Activated CD4-positive, alpha-beta memory T cell treated with anti-CD3 and anti-CD28 coated beads, Interleukin-2, amount 10 ng/mL, durations not matched to agents 7 days and 5 days (primary cell): ENCODE measurements around the gene ZFP36L2. TPM values are rescaled to one million over a fixed set of nuclear protein-coding genes. Genes with fewer than 3 reads are reported as not detected.

Source experiments
- CTCF ChIA-PET: fragments of 350-600 bp; sonication (Branson Sonifier 250); formaldehyde crosslinking; loops from one replicate; lab custom pipeline; 2021; ENCODE audit warnings: antibody characterized with exemption, inconsistent platforms; lab: Charles Lee
- POLR2A ChIA-PET: fragments of 350-600 bp; sonication (Branson Sonifier 250); formaldehyde crosslinking; loops from one replicate; lab custom pipeline; 2021; ENCODE audit warnings: antibody characterized with exemption; lab: Charles Lee
- DNase-seq: peaks from one replicate; pipeline ENCODE4 v3.0.0-alpha.2; 2020
- H3K27ac Mint-ChIP-seq: one replicate; pipeline ENCODE4 v1.8.0; 2021; ENCODE audit warnings: mild to moderate bottlenecking, mixed read lengths
- H3K27me3 Mint-ChIP-seq: one replicate; pipeline ENCODE4 v1.8.0; 2021; ENCODE audit warnings: mixed read lengths
- H3K36me3 Mint-ChIP-seq: one replicate; pipeline ENCODE4 v1.8.0; 2021; ENCODE audit warnings: low read depth, mixed read lengths
- H3K4me1 Mint-ChIP-seq: one replicate; pipeline ENCODE4 v1.8.0; 2021; ENCODE audit warnings: mixed read lengths
- H3K4me3 Mint-ChIP-seq: one replicate; pipeline ENCODE4 v1.8.0; 2021; ENCODE audit warnings: mild to moderate bottlenecking, mixed read lengths
- H3K9me3 Mint-ChIP-seq: one replicate; pipeline ENCODE4 v1.8.0; 2021; ENCODE audit warnings: mixed read lengths
- total RNA-seq, 2 experiments: library from RNA; stranded (reverse); gene quantifications; one replicate each; pipeline ENCODE4 v1.2.3, GENCODE V29; 2021

The ZFP36L2 gene
- total RNA-seq, 2 experiments from 2014 or later = 276 to 278 TPM

- H3K4me1 Mint-ChIP-seq = peaks cover 28% of the 10 kb centered on the region
- peaks cover 47% of the 10 kb centered on the region for H3K36me3 Mint-ChIP-seq
- ChIA-PET CTCF (interaction anchor here (0.8 to 16.0 kb wide), 16 partner anchors 8 to 369 kb away, joined by 3 to 316 read pairs (median 10); partner anchors contain the start of gene THADA), POLR2A (interaction anchor here (0.6 to 16.5 kb wide), 24 partner anchors 8 to 417 kb away, joined by 3 to 1053 read pairs (median 5); partner anchors contain the start of gene THADA)
- DNase-seq = peak; percentile 73
- H3K4me3 Mint-ChIP-seq = peak overlapping the region; percentile 99
- H3K27ac Mint-ChIP-seq = peak overlapping the region; percentile 86
- no peaks in the 10 kb centered on the region for H3K27me3 Mint-ChIP-seq
- no peaks in the 10 kb centered on the region for H3K9me3 Mint-ChIP-seq
Measured at GRCh38 chr2:43226955-43227829, 786 bp upstream of the ZFP36L2 start.

GRCh38 chr2:43225788-43226557 is 433 bp downstream of the ZFP36L2 start:
- CTCF ChIA-PET = interaction anchor here (0.8 to 16.0 kb wide), 14 partner anchors 33 to 370 kb away, joined by 3 to 316 read pairs (median 16); partner anchors contain the start of gene THADA
- Mint-ChIP-seq H3K9me3 (no peaks in the 10 kb centered on the region), H3K4me1 (peaks cover 39% of the 10 kb centered on the region), H3K27me3 (no peaks in the 10 kb centered on the region), H3K36me3 (peaks cover 59% of the 10 kb centered on the region), H3K4me3 (peak overlapping the region; percentile 99), H3K27ac (peak overlapping the region; percentile 99)
- POLR2A ChIA-PET = interaction anchor here (0.8 to 16.5 kb wide), 21 partner anchors 6 to 415 kb away, joined by 3 to 1053 read pairs (median 6); partner anchors contain the start of gene THADA
- peak; percentile 74 for DNase-seq

GRCh38 chr2:43225093-43225787 is 1.2 kb downstream of the ZFP36L2 start:
- POLR2A ChIA-PET = interaction anchor here (0.8 to 16.5 kb wide), 8 partner anchors 9 to 415 kb away, joined by 3 to 1053 read pairs (median 4); no protein-coding TSS in a partner anchor
- Mint-ChIP-seq H3K4me3 (peak overlapping the region; percentile 99), H3K4me1 (peaks cover 46% of the 10 kb centered on the region), H3K27ac (peak overlapping the region; percentile 99), H3K9me3 (no peaks in the 10 kb centered on the region), H3K27me3 (no peaks in the 10 kb centered on the region), H3K36me3 (peaks cover 62% of the 10 kb centered on the region)
- CTCF ChIA-PET = interaction anchor here (1.1 to 16.0 kb wide), 10 partner anchors 22 to 316 kb away, joined by 3 to 230 read pairs (median 7); no protein-coding TSS in a partner anchor
- DNase-seq = peak; percentile 76

DNA sequence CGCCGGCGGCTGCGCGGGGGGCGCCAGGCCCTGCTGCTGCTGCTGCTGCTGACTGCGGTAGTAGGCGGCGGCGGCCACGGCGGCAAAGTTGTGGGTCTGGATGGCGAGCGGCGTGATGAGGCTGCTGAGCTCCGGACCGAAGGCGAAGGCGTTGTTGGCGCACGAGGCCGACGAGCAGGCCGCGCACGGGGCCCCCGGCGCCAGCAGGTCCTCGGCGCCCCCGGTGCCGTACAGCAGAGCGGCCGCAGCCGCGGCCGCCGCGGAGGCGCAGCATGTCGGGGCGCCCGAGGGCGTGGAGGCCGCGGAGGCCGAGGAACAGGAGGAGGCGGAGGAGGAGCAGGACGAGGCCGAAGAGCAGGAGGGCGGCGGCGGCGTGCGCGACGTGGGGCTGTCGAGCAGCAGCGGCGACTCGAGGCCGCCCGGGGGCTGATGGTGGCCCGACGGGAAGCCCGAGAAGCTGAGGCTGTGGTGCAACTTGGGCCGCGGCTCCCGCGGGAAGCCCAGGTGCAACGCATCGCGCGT is 1.8 kb downstream of the ZFP36L2 start:
- DNase-seq = peak; percentile 52
- Mint-ChIP-seq H3K36me3 (peaks cover 63% of the 10 kb centered on the region), H3K4me1 (peaks cover 48% of the 10 kb centered on the region), H3K27me3 (no peaks in the 10 kb centered on the region), H3K4me3 (peak overlapping the region; percentile 99), H3K27ac (peak overlapping the region; percentile 99), H3K9me3 (no peaks in the 10 kb centered on the region)
- ChIA-PET CTCF (interaction anchor here (1.1 to 16.0 kb wide), 11 partner anchors 22 to 317 kb away, joined by 3 to 230 read pairs (median 7); no protein-coding TSS in a partner anchor), POLR2A (interaction anchor here (0.8 to 16.5 kb wide), 9 partner anchors 9 to 414 kb away, joined by 3 to 1053 read pairs (median 4); no protein-coding TSS in a partner anchor)

GRCh38 chr2:43224131-43224570 is 2.3 kb downstream of the ZFP36L2 start:
- POLR2A ChIA-PET = interaction anchor here (1.0 to 16.5 kb wide), 8 partner anchors 29 to 414 kb away, joined by 3 to 1053 read pairs (median 3); no protein-coding TSS in a partner anchor
- H3K27ac Mint-ChIP-seq = peak overlapping the region; percentile 99
- peaks cover 47% of the 10 kb centered on the region for H3K4me1 Mint-ChIP-seq
- H3K4me3 Mint-ChIP-seq = peak overlapping the region; percentile 99
- DNase-seq = peak; percentile 81
- no peaks in the 10 kb centered on the region for H3K27me3 Mint-ChIP-seq
- CTCF ChIA-PET = interaction anchor here (1.0 to 16.0 kb wide), 11 partner anchors 21 to 317 kb away, joined by 3 to 230 read pairs (median 7); no protein-coding TSS in a partner anchor
- no peaks in the 10 kb centered on the region for H3K9me3 Mint-ChIP-seq
- peaks cover 60% of the 10 kb centered on the region for H3K36me3 Mint-ChIP-seq

DNA sequence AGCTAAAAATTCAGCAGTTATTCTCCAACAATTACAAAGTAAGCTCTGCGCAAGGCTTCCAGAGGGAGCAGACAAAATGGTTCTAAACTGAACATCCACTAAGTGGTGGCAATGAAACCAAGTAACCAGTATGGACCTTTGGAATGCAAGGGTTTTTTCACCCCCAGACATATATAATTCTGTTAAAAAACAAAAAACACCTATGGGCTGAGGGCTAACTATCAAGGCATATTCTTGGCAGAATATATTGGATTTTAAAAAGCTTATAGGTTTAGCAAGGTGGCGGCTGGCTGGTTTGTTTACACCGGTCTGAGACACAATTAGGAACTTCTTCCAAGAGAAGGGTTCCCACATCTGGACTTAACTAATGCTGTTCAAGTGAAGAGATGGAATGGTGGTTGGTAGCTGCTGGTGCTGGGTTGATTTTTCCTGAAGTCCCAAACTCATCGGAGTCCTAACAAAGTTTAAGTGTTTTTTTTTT is 2.8 kb downstream of the ZFP36L2 start:
- Mint-ChIP-seq H3K27me3 (no peaks in the 10 kb centered on the region), H3K9me3 (no peaks in the 10 kb centered on the region), H3K36me3 (peaks cover 62% of the 10 kb centered on the region), H3K4me1 (peaks cover 46% of the 10 kb centered on the region), H3K4me3 (peak overlapping the region; percentile 99), H3K27ac (peak overlapping the region; percentile 99)
- no peak for DNase-seq
- ChIA-PET POLR2A (interaction anchor here (0.8 to 16.5 kb wide), 10 partner anchors 29 to 261 kb away, joined by 3 to 1053 read pairs (median 3); no protein-coding TSS in a partner anchor), CTCF (interaction anchor here (0.7 to 16.0 kb wide), 9 partner anchors 31 to 341 kb away, joined by 3 to 230 read pairs (median 7); no protein-coding TSS in a partner anchor)

DNA sequence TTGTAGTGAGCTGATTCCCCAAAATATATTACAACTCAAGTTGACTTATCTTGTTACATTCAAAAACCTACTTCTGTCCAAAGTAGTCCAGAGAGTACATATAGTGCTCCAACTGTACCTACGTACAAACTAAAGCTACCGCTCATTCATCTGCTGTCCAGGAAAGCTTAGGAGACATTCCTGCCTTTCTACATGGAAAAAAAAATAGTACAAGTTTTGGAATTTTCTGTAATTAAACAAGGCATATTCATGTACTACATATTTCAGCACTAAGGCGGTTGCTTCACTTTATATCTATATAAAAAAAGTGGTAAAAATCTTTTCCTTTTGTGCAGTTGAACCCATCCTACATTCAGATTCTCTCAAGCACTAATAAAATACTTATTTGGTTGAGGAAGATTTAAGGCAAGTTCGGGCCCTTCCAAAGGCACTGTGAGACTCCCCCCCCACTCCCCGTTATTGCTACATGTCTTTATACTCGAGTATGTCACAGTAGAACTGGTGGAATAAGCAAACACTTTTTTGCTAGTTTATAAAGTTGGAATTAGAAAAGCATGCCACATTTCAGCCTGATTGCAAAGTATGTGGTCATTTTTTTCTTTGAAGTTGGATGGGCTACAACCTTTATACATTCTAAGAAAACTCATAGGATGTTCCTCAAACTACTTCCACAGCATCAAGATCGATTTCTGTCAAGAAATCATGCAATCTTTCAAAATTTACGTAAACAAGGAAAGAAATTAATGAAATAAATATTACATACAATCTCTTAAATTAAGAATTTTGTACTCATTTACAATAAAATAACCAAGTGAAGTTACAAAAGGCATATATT is 3.7 kb downstream of the ZFP36L2 start:
- Mint-ChIP-seq H3K27me3 (no peaks in the 10 kb centered on the region), H3K27ac (peak overlapping the region; percentile 98), H3K4me3 (peak overlapping the region; percentile 95), H3K4me1 (peaks cover 45% of the 10 kb centered on the region), H3K36me3 (peaks cover 62% of the 10 kb centered on the region), H3K9me3 (no peaks in the 10 kb centered on the region)
- DNase-seq = no peak
- CTCF ChIA-PET = interaction anchor here (0.7 to 16.0 kb wide), 11 partner anchors 9 to 363 kb away, joined by 3 to 230 read pairs (median 8); no protein-coding TSS in a partner anchor
- POLR2A ChIA-PET = interaction anchor here (0.8 to 16.5 kb wide), 16 partner anchors 28 to 415 kb away, joined by 3 to 1053 read pairs (median 5); partner anchors contain the start of gene PLEKHH2

DNA sequence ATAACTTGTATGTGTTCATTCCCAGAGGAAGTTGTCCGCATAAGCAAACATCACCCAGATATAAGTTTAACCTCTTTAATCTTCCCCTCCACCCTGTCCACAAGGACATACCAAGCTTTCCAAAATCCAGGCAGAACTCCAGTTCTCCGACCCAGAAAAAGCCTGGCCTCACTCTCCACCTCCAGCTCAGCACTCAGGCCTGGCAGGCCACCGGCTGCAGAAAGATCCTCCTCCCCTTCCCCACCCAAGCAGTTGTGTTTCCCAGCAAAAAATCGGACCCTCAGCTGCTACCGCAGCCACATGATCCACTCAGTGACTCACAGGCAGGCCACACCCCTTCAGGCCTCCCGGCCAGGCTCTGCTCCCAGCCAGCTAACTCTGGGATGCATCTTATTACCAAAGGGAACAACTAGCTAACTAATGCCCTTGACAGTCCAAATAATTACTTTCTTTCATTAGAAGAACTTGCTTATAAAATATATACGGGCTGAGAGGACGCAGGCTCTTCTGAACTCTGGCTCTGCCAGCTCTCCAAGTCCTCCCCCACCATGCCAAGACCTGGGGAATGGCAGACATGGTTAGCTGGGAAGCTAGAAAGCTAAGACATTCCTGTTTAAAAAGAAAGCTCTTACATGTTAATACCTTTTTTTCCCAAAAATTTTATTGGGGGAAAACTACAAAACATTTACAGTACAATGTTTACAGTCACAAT is 4.5 kb downstream of the ZFP36L2 start:
- H3K4me1 Mint-ChIP-seq = peaks cover 48% of the 10 kb centered on the region
- no peaks in the 10 kb centered on the region for H3K27me3 Mint-ChIP-seq
- POLR2A ChIA-PET = interaction anchor here (1.0 to 16.5 kb wide), 15 partner anchors 6 to 415 kb away, joined by 3 to 1053 read pairs (median 6); partner anchors contain the start of genes PLEKHH2 and ZFP36L2
- peak overlapping the region; percentile 98 for H3K27ac Mint-ChIP-seq
- CTCF ChIA-PET = interaction anchor here (0.6 to 16.0 kb wide), 10 partner anchors 8 to 362 kb away, joined by 3 to 230 read pairs (median 8); no protein-coding TSS in a partner anchor
- no peaks in the 10 kb centered on the region for H3K9me3 Mint-ChIP-seq
- H3K36me3 Mint-ChIP-seq = peaks cover 62% of the 10 kb centered on the region
- H3K4me3 Mint-ChIP-seq = peak overlapping the region; percentile 95
- DNase-seq = peak; percentile 74

- ChIA-PET CTCF (interaction anchor here (0.6 to 16.0 kb wide), 9 partner anchors 7 to 263 kb away, joined by 3 to 230 read pairs (median 13); no protein-coding TSS in a partner anchor), POLR2A (interaction anchor here (1.0 to 16.5 kb wide), 16 partner anchors 7 to 416 kb away, joined by 3 to 1053 read pairs (median 6); partner anchors contain the start of genes PLEKHH2 and ZFP36L2)
- Mint-ChIP-seq H3K4me1 (peaks cover 48% of the 10 kb centered on the region), H3K9me3 (no peaks in the 10 kb centered on the region), H3K27ac (peak overlapping the region; percentile 98), H3K4me3 (peak overlapping the region; percentile 95), H3K36me3 (peaks cover 62% of the 10 kb centered on the region), H3K27me3 (no peaks in the 10 kb centered on the region)
- peak; percentile 45 for DNase-seq
Measured at GRCh38 chr2:43221124-43221762, 5.2 kb downstream of the ZFP36L2 start.
